Stimulated activated CD4-positive, alpha-beta T cell treated with anti-CD3 and anti-CD28 coated beads, Interleukin-4, amount 100 ng/mL, for 48 hours (primary cell): Measurements from ENCODE around the gene DYNC1H1.

ENCODE experiments used
- DNase-seq, 2 donors: peaks; one replicate each; pipeline ENCODE4 v3.0.0-alpha.2; 2020; ENCODE audit warnings: low read depth in 2 of 2

The DYNC1H1 gene

GRCh38 chr14:101964297-101965180 lies at the start of gene DYNC1H1:
Gene DYNC1H1 (plus strand): TSS chr14:101964573. CDS start chr14:101964692, 119 bp downstream.
- DNase-seq: peak; percentile 83 to 85

GRCh38 chr14:101915871-101916815 lies 48.2 kb upstream of the DYNC1H1 start:
- no peak for DNase-seq

- DNase-seq: no peak
Measured at GRCh38 chr14:101916816-101917412, 47.5 kb upstream of the DYNC1H1 start.

- DNase-seq: no peak
Measured at GRCh38 chr14:101917413-101918017, 46.9 kb upstream of the DYNC1H1 start.

- no peak for DNase-seq
Measured at GRCh38 chr14:101918065-101918989, 46.0 kb upstream of the DYNC1H1 start.

- no peak for DNase-seq
Measured at GRCh38 chr14:101920271-101920670, 44.1 kb upstream of the DYNC1H1 start.

GRCh38 chr14:101922866-101923265 lies 41.5 kb upstream of the DYNC1H1 start:
- DNase-seq: no peak

- DNase-seq: no peak
Measured at GRCh38 chr14:101925152-101925551, 39.2 kb upstream of the DYNC1H1 start.

- DNase-seq: no peak
Measured at GRCh38 chr14:101926085-101926484, 38.3 kb upstream of the DYNC1H1 start.

- no peak for DNase-seq
Measured at GRCh38 chr14:101926620-101927019, 37.8 kb upstream of the DYNC1H1 start.

GRCh38 chr14:101927859-101928258 lies 36.5 kb upstream of the DYNC1H1 start:
- DNase-seq: peak in 1 of 2 donors; percentile 19

- no peak for DNase-seq
Measured at GRCh38 chr14:101928415-101928841, 35.9 kb upstream of the DYNC1H1 start.

- DNase-seq: no peak
Measured at GRCh38 chr14:101929096-101929495, 35.3 kb upstream of the DYNC1H1 start.

GRCh38 chr14:101929946-101930345 lies 34.4 kb upstream of the DYNC1H1 start:
- no peak for DNase-seq

- DNase-seq: no peak
Measured at GRCh38 chr14:101932673-101933072, 31.7 kb upstream of the DYNC1H1 start.

GRCh38 chr14:101933209-101933608 lies 31.2 kb upstream of the DYNC1H1 start:
- no peak for DNase-seq

GRCh38 chr14:101934601-101935150 lies 29.7 kb upstream of the DYNC1H1 start:
- DNase-seq: no peak

GRCh38 chr14:101937926-101938767 lies 26.2 kb upstream of the DYNC1H1 start:
- DNase-seq: no peak

GRCh38 chr14:101939646-101940170 lies 24.7 kb upstream of the DYNC1H1 start:
- no peak for DNase-seq
